Activated CD4-positive, alpha-beta memory T cell treated with anti-CD3 and anti-CD28 coated beads, Interleukin-2, amount 10 ng/mL, durations not matched to agents 7 days and 5 days (primary cell): ENCODE data around the gene TUBA3D. TPM values are rescaled to one million over a fixed set of nuclear protein-coding genes. Genes with fewer than 3 reads are reported as not detected.
A peak's percentile ranks its signal among the peaks of the same experiment; 100 is the strongest.
"Not testable (repeated sequence)": the region's sequence is repeated elsewhere in the genome, so short reads cannot be mapped to it uniquely, and the experiment has no call there.

Experiments used
- CTCF ChIA-PET: fragments of 350-600 bp; sonication (Branson Sonifier 250); formaldehyde crosslinking; loops from one replicate; lab custom pipeline; 2021; ENCODE audit warnings: antibody characterized with exemption, inconsistent platforms; lab: Charles Lee
- POLR2A ChIA-PET: fragments of 350-600 bp; sonication (Branson Sonifier 250); formaldehyde crosslinking; loops from one replicate; lab custom pipeline; 2021; ENCODE audit warnings: antibody characterized with exemption; lab: Charles Lee
- DNase-seq: peaks from one replicate; pipeline ENCODE4 v3.0.0-alpha.2; 2020
- H3K27ac Mint-ChIP-seq: one replicate; pipeline ENCODE4 v1.8.0; 2021; ENCODE audit warnings: mild to moderate bottlenecking, mixed read lengths
- H3K27me3 Mint-ChIP-seq: one replicate; pipeline ENCODE4 v1.8.0; 2021; ENCODE audit warnings: mixed read lengths
- H3K36me3 Mint-ChIP-seq: one replicate; pipeline ENCODE4 v1.8.0; 2021; ENCODE audit warnings: low read depth, mixed read lengths
- H3K4me1 Mint-ChIP-seq: one replicate; pipeline ENCODE4 v1.8.0; 2021; ENCODE audit warnings: mixed read lengths
- H3K4me3 Mint-ChIP-seq: one replicate; pipeline ENCODE4 v1.8.0; 2021; ENCODE audit warnings: mild to moderate bottlenecking, mixed read lengths
- H3K9me3 Mint-ChIP-seq: one replicate; pipeline ENCODE4 v1.8.0; 2021; ENCODE audit warnings: mixed read lengths
- total RNA-seq, 2 experiments: library from RNA; stranded (reverse); gene quantifications; one replicate each; pipeline ENCODE4 v1.2.3, GENCODE V29; 2021

TUBA3D gene
- total RNA-seq, 2 experiments from 2014 or later = not detected

DNA sequence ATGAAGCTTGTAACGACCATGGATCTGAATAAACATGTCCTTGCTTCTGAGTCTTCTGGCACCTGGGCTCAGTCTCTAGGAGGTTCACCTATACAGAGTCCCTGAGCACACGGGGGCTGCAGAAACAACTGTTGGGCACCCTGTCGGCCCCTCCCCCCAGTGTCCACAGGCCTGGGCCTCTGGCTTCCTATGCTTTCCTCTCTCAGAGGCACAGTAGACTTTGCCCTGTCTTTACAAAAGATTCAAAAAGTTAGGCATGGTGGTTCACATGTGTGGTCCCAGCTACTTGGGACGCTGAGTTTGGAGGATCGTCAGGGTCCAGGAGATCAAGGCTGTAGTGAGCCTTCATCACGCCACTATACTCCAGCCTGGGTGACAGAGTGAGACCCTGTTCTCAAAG, 45.6 kb downstream of the TUBA3D start:
- DNase-seq, H3K27ac Mint-ChIP-seq, CTCF ChIA-PET, H3K36me3 Mint-ChIP-seq, H3K27me3 Mint-ChIP-seq, H3K4me1 Mint-ChIP-seq, H3K4me3 Mint-ChIP-seq, H3K9me3 Mint-ChIP-seq: not testable (repeated sequence)
- POLR2A ChIA-PET = interaction anchor here (0.8 kb wide), 1 partner anchor 29 kb away, joined by 3 read pairs; no protein-coding TSS in a partner anchor

GRCh38 chr2:131521961-131522781, 46.3 kb downstream of the TUBA3D start:
- Mint-ChIP-seq H3K27me3 (no peaks in the 10 kb centered on the region), H3K4me3 (no peak overlapping the region)
- CTCF ChIA-PET = no interaction called here

GRCh38 chr2:131525256-131525655, 49.3 kb downstream of the TUBA3D start:
- not testable (repeated sequence) for H3K27me3 Mint-ChIP-seq, DNase-seq, H3K36me3 Mint-ChIP-seq, H3K9me3 Mint-ChIP-seq, H3K4me3 Mint-ChIP-seq, H3K27ac Mint-ChIP-seq
- H3K4me1 Mint-ChIP-seq = peaks cover 21% of the 10 kb centered on the region
- ChIA-PET POLR2A (interaction anchor here (0.8 kb wide), 1 partner anchor 32 kb away, joined by 4 read pairs; no protein-coding TSS in a partner anchor), CTCF (interaction anchor here (0.7 kb wide), 1 partner anchor 12 kb away, joined by 4 read pairs; no protein-coding TSS in a partner anchor)

More at GRCh38 chr2:131521961-131522781, 46.3 kb downstream of the TUBA3D start:
- POLR2A ChIA-PET = interaction anchor here (0.8 kb wide), 1 partner anchor 29 kb away, joined by 3 read pairs; no protein-coding TSS in a partner anchor
- Mint-ChIP-seq H3K4me1 (peaks cover 5% of the 10 kb centered on the region), H3K36me3 (peaks cover 8% of the 10 kb centered on the region), H3K9me3 (no peaks in the 10 kb centered on the region), H3K27ac (no peak overlapping the region)
- no peak for DNase-seq

DNA sequence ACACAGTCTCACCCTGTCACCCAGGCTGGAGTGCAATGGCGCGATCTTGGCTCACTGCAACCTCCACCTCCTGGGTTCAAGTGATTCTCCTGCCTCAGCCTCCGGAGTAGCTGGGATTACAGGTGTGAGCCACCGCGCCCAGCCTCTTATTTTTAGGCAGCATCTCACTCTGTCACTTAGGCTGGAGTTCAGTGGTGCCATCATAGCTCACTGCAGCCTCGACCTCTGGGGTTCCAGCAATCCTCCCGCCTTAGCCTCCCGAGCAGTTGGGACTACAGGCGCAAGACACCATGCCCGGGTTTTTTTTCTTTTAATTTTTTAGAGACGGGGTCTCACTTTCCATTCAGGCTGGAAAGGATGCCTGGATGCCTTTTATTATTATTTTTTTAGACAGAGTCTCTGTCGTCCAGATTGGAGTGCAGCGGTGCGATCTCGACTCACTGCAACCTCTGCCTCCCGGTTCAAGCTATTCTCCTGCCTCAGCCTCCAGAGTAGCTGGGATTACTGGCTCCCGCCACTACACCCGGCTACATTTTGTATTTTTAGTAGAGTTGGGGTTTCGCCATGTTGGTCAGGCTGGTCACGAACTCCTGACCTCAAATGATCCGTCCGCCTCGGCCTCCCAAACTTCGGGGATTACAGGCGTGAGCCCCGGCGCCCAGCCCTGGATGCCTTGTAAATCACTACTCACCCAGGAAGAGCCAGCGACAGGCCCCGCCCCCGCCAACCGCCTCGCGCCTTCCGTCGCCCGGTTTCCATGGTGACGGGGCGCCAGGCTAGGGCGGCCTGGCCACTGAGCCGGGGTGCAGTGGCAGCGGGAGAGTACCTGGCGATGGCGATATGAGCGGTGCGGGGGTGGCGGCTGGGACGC, 51.4 kb downstream of the TUBA3D start, which contains the start of gene CCDC74A:
TSS of gene CCDC74A (plus strand) at position 758 of the 871 bp plus-strand sequence. CDS start at position 841, 83 bp downstream.
- ChIA-PET CTCF (interaction anchor here (1.4 to 1.6 kb wide), 2 partner anchors 35 to 113 kb away, joined by 5 to 7 read pairs; partner anchors contain the start of gene MZT2A), POLR2A (interaction anchor here (0.6 to 0.7 kb wide), 2 partner anchors 35 to 40 kb away, joined by 3 read pairs; partner anchors contain the start of gene MZT2A)
- peak; percentile 87 for DNase-seq
- H3K4me1 Mint-ChIP-seq = peaks cover 21% of the 10 kb centered on the region
- not testable (repeated sequence) for H3K36me3 Mint-ChIP-seq, H3K27me3 Mint-ChIP-seq, H3K9me3 Mint-ChIP-seq
- peak within 1 kb of the TSS; percentile 58 for H3K27ac Mint-ChIP-seq
- H3K4me3 Mint-ChIP-seq = peak within 1 kb of the TSS; percentile 78

DNA sequence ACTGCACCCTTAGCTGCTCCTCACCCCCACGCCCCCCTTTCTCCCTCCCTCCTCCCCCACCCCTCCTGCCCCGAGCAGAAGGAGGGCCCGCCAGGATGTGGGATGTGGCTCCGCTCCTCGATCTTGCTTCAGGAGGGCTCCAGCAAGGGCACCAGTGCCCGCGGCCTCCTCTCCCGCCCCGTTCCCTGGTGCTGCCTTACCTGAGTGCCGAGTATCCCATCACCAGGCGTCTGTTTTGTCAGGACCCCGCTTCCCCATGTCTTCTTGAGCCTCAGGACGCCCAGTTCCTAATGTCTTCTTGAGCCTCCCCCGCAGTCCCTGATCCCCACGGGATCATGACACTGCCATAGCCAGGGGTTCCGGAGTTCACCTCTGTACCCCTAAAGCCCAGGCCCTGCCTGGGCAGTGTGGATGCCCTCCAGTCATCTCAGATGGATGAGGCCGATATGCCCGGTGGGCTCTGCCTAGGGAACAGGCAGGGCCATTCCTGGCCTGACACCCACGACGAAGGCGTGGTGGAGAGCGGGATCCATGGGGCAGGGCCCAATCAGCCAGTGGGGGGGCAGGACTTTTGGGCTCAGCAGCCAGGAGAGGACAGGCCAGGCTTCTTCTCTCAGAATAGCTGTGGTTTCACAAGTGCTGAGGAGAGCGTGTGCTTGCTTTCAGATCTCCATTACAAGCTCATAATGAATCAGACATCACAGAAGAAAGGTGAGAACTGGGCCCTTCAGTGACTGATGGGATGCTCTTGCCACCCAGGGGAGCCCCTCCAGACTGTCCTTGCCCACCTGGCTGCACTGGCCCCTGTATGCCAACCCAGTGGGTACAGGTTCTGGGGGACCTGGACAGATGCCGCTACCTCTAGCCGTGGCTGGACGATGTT, 53.3 kb downstream of the TUBA3D start:
- H3K36me3 Mint-ChIP-seq, DNase-seq, H3K27ac Mint-ChIP-seq, H3K9me3 Mint-ChIP-seq, POLR2A ChIA-PET, H3K27me3 Mint-ChIP-seq: not testable (repeated sequence)
- H3K4me1 Mint-ChIP-seq = peaks cover 21% of the 10 kb centered on the region
- CTCF ChIA-PET = interaction anchor here (1.4 to 1.7 kb wide), 3 partner anchors 35 to 115 kb away, joined by 3 to 5 read pairs (median 4); no protein-coding TSS in a partner anchor
- H3K4me3 Mint-ChIP-seq = peak overlapping the region; percentile 52

GRCh38 chr2:131529864-131530445, 54.0 kb downstream of the TUBA3D start:
- H3K27me3 Mint-ChIP-seq, H3K27ac Mint-ChIP-seq, H3K36me3 Mint-ChIP-seq, POLR2A ChIA-PET, H3K4me3 Mint-ChIP-seq, H3K9me3 Mint-ChIP-seq: not testable (repeated sequence)
- peaks cover 21% of the 10 kb centered on the region for H3K4me1 Mint-ChIP-seq
- DNase-seq = peak; percentile 11
- CTCF ChIA-PET = interaction anchor here (1.4 to 1.7 kb wide), 3 partner anchors 35 to 116 kb away, joined by 3 to 5 read pairs (median 4); no protein-coding TSS in a partner anchor

DNA sequence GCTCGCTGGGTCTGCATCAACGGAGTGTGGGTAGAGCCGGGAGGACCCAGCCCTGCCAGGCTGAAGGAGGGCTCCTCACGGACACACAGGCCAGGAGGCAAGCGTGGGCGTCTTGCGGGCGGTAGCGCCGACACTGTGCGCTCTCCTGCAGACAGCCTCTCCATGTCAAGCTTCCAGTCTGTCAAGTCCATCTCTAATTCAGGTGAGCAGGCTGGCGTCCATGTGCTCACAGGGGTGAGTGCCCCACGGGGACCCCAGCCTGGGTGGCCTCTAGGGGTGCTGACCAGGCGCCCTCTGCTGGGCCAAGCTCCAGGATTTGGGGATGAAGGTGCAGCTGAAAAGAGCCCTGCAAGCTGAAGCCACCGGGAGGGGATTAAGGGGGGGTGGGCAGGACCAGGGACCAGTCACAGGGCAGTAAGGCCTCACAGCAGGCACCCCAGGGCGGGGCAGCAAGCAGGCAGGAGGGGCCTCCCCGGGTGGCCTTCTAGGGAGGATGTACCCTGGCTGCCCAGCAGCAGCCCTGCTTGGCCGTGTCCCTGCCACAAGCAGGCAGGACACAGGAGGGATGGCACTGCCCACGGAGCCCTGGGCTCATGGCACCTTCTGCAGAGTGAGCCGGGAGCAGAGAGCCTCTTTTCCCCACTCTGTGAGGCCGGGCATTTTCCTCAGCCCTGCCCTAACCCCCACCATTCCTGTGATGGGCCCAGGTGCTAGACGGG, 54.9 kb downstream of the TUBA3D start:
- POLR2A ChIA-PET, H3K9me3 Mint-ChIP-seq, H3K4me3 Mint-ChIP-seq, H3K27ac Mint-ChIP-seq, H3K27me3 Mint-ChIP-seq, H3K36me3 Mint-ChIP-seq: not testable (repeated sequence)
- H3K4me1 Mint-ChIP-seq = peaks cover 21% of the 10 kb centered on the region
- peak; percentile 18 for DNase-seq
- CTCF ChIA-PET = interaction anchor here (1.4 kb wide), 1 partner anchor 38 kb away, joined by 5 read pairs; no protein-coding TSS in a partner anchor

DNA sequence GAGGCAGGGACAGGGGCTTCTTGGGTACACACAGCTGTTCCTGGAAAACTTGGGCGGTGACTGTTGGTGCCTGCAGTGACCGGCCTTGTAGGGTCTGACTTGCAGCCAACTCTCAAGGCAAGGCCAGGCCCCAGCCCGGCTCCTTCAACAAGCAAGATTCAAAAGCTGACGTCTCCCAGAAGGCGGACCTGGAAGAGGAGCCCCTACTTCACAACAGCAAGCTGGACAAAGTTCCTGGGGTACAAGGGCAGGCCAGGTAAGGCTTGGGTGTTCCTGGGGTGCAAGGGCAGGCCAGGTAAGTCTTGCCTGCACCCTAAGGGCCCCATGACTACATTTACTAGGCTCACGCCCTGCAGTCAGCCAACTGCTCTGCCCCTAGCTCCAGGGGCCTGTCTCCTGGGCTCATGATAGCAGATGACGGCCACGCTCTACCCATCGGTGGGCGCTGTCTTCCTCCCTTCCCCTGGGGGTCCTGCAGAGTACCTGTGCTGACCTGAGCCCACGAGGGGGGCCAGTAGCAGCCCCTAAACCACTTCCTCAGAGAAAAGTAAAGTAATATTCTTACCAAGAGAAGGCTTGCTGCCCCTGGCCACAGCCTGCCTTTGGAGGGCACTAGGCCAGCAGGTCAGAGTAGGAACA, 55.7 kb downstream of the TUBA3D start:
- CTCF ChIA-PET, H3K27me3 Mint-ChIP-seq, H3K9me3 Mint-ChIP-seq, H3K27ac Mint-ChIP-seq, H3K36me3 Mint-ChIP-seq, POLR2A ChIA-PET, H3K4me3 Mint-ChIP-seq: not testable (repeated sequence)
- peaks cover 19% of the 10 kb centered on the region for H3K4me1 Mint-ChIP-seq
- DNase-seq = peak; percentile 2

Other genes with a start within 250 kb of the TUBA3D start
- under 1 TPM in 1 of 2 experiments, not detected in 1; 0.18 TPM for gene RAB6D, start 112.0 kb upstream of the TUBA3D start, total RNA-seq
- gene MZT2A, start 16.3 kb downstream of the TUBA3D start, total RNA-seq = 100 to 1,000 TPM; 249 to 267 TPM
- 1 to 10 TPM; 4.5 to 5.2 TPM for gene CCDC74A, start 51.8 kb downstream of the TUBA3D start, total RNA-seq